Epithelial cell of proximal tubule (primary cell): ENCODE measurements around the gene PON1. TPM values are rescaled to one million over a fixed set of nuclear protein-coding genes. Genes with fewer than 3 reads are reported as not detected.
A peak's percentile ranks its signal among the peaks of the same experiment; 100 is the strongest.

Experiments used
- DNase-seq: peaks from one replicate; pipeline ENCODE4 v3.0.0-alpha.2; 2011; ENCODE audit warnings: low read depth
- H3K4me3 ChIP-seq: 2 replicates; pipeline ENCODE4 v1.5.1; 2011; ENCODE audit warnings: low read depth, mild to moderate bottlenecking, low read length
- total RNA-seq: library from RNA; depleted of rRNA; stranded (reverse); fragments of >200 nt; gene quantifications from 2 replicates; pipeline ENCODE4 v1.2.3, GENCODE V29; 2015
- TF ChIP-seq, protein P1 (sequence below): conservative IDR thresholded peaks from 2 replicates; pipeline ENCODE4 v1.5.1; 2012; ENCODE audit warnings: low read depth, mild to moderate bottlenecking, low read length

PON1 gene
- total RNA-seq, 1 donor from 2014 or later: not detected

DNA sequence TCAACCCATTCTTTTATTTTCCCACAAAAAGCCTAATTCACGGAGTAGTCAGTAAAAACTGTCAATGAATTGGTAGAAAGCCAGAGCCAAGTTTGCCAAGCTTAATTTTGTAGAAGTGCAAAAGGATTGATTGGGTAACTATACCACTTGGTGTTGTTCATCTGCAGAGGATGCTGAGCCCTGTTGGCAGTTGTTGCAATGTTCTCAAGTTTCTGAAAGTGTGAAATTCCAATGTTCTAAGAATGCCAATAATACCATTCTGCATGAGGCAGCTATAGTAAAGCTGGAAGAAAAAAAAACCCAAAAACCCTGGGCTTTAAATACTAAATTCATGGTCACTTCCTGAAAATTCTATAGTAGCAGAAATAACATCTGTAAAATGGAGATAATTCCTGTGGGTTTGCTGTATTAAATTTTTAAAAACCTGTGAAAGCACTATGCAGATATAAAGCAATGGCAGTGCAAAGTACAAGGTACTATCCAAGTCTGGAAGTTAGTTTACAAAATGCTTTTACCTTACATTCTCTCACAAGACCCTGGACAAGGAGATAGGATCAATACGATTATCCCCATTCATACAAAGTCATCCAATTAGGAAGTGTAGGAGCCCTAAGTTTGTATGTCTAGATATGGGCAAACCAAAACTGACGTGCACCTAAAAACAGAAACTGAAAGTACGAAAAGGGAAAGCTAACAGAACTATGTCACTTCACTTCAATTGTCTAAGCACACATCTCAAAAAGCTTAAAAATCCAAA, 6.0 kb upstream of the PON1 start:
- TF ChIP-seq, protein P1, sequence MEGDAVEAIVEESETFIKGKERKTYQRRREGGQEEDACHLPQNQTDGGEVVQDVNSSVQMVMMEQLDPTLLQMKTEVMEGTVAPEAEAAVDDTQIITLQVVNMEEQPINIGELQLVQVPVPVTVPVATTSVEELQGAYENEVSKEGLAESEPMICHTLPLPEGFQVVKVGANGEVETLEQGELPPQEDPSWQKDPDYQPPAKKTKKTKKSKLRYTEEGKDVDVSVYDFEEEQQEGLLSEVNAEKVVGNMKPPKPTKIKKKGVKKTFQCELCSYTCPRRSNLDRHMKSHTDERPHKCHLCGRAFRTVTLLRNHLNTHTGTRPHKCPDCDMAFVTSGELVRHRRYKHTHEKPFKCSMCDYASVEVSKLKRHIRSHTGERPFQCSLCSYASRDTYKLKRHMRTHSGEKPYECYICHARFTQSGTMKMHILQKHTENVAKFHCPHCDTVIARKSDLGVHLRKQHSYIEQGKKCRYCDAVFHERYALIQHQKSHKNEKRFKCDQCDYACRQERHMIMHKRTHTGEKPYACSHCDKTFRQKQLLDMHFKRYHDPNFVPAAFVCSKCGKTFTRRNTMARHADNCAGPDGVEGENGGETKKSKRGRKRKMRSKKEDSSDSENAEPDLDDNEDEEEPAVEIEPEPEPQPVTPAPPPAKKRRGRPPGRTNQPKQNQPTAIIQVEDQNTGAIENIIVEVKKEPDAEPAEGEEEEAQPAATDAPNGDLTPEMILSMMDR: no peak
- DNase-seq: no peak
- H3K4me3 ChIP-seq: peak overlapping the region; percentile 51

DNA sequence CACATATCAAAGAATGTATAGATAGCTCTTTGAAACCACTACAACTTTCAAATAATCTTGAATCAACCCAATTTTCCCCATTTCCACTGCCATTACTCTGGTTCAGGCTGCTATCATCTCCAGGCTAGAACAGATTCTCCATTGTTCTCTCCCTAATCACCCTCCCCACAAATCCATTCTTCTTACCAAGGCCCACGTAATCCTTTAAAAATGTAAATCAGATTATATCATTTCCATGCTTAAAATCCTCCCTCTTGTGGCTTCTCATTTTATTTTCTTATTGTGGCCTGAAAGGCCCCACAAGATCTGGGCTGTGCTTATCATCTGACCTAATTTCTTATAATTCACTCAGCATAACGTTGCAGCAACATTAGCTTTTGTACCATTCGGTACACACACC, 3.0 kb upstream of the PON1 start:
- H3K4me3 ChIP-seq: no peak overlapping the region
- TF ChIP-seq, protein P1: no peak
- DNase-seq: no peak

DNA sequence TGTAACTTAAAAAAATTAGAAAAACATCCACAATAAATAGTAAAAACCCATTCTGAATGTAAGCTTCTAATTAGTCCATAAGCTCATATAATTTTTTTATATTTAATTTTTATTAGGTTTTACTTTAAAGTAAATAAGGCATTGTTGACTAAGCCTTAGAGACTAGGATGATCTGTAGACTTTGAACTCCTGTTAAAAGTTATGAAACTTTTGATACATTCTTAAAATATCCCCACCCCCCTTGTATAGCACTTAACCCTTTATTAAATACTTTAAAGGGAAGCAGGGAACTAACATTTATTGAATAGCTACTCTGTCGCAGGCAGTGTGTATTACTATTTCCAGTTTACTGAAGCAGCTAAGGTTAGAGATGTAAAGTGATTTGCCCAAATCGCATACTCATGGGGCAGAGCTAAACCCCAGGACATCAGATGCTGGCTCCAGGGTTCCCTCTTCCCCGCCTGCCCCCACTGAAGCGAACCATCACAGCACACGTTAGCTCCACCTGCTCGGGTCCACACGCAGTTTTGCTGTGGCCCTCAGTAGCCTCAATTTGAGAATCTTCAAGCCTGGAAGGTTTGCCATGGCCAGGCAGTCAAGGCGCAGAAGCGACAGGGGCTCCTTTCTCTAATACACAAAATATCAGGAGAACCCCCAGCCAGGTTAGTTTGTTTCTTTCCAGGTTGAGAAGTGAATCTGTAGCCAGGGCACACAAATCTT, 762 bp downstream of the PON1 start:
- no peak for DNase-seq
- TF ChIP-seq, protein P1: no peak
- no peak overlapping the region for H3K4me3 ChIP-seq

DNA sequence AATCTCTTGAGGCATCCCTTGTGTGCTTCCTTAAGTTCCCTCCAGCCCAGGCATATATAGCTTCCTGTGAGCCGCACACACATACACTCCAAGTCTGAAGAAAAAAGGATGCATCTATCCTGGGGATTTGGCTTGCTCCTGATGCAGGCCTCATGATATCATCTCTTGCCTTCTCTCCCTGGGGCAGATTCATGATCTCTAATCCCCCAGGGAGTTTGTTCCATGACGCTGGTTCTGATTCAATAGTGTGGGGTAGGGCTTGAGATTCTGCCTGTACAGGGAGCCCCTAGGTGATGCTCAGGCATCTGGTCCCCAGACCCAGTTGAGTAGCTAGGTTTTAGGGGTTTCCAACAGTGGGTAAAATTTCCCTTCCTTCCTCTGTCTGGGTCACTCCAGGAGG, 1.5 kb downstream of the PON1 start:
- H3K4me3 ChIP-seq: no peak overlapping the region
- TF ChIP-seq, protein P1: no peak
- DNase-seq: no peak

DNA sequence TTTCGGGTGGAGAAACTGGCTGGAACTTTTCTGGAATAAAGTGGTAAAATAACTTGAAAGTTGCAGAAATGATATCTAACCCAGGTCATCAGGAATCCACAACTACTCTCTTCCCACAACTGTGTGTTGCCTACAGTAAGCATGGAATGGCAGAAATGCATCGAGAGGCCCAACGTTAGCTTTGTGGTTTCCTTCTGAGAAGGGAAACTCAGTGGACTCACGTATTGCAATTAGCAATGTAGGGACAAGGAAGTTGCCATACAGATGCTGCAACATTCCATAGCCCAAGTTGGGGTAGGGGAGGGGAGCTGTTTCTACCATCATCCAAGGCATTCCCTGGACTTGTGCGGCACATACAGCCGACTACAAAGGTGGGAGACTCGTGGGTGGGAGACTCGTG, 1.9 kb downstream of the PON1 start:
- DNase-seq: no peak
- TF ChIP-seq, protein P1: no peak
- no peak overlapping the region for H3K4me3 ChIP-seq

DNA sequence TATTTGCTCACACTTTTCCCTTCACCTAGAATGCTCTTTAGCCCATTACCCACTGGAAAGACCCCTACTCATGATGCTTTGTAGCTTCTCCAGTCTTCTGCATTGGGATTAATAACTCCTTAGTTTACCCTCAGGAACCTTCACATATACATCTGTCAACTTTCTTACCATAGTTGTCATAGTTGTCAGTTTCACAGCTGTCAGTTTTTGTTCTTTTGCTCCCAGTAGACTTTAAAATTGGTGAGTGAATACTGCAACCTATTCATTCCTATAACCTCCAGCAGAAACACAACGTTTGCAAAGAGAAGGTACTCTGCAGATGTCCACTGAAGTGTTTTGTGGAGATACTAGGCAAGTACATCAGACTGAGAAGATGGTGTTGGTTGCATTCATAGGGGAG, 2.6 kb downstream of the PON1 start:
- DNase-seq: no peak
- H3K4me3 ChIP-seq: no peak overlapping the region
- TF ChIP-seq, protein P1: no peak

DNA sequence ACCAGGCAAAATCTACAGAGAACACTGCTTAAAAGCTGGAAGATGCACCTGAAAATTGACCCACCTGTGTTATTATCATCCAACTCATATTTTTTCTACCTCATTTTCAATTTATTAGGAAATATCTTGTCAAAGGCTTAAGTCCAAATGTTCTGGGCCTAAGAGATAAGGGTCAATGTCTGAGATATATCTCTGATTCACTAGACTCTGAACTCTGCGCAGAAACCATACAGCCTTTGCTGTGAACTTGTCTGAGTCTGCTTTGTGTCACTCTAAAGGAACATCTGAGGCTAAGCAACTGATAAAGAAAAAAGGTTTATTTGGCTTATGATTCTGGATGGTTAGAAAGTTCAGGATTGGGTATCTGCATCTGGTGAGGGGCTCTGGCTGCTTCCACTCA, 3.7 kb downstream of the PON1 start:
- H3K4me3 ChIP-seq: no peak overlapping the region
- no peak for DNase-seq
- TF ChIP-seq, protein P1: no peak
